Suprapubic skin (tissue), 4 donors: Measurements from ENCODE around the gene PDLIM4.

ENCODE experiments used
- EP300 ChIP-seq: sonication (generic); formaldehyde crosslinking; IDR thresholded peaks from one replicate; pipeline ENCODE4 v1.6.1; 2017; ENCODE audit warnings: antibody characterized with exemption
- POLR2A ChIP-seq, 2 donors: fragments of 450-650 bp; IDR thresholded peaks; one replicate each; pipeline ENCODE4 v1.6.1; 2017; ENCODE audit warnings: antibody characterized with exemption in 2 of 2, mild to moderate bottlenecking in 2 of 2, moderate library complexity in 2 of 2
- POLR2AphosphoS5 ChIP-seq, 3 donors: sonication (generic); formaldehyde crosslinking; IDR thresholded peaks; one replicate each; pipeline ENCODE4 v1.6.1; 2017; ENCODE audit warnings: antibody characterized with exemption in 3 of 3
- TF ChIP-seq, protein P1 (sequence below), 2 donors: fragments of 200-600 bp in 1 of 2; fragments of 450-650 bp in 1 of 2; sonication (generic) in 1 of 2; IDR thresholded peaks; one replicate each; pipeline ENCODE4 v1.5.1; 2016 to 2019; ENCODE audit warnings: antibody characterized with exemption in 2 of 2, mild to moderate bottlenecking in 1 of 2, moderate library complexity in 1 of 2

DNA sequence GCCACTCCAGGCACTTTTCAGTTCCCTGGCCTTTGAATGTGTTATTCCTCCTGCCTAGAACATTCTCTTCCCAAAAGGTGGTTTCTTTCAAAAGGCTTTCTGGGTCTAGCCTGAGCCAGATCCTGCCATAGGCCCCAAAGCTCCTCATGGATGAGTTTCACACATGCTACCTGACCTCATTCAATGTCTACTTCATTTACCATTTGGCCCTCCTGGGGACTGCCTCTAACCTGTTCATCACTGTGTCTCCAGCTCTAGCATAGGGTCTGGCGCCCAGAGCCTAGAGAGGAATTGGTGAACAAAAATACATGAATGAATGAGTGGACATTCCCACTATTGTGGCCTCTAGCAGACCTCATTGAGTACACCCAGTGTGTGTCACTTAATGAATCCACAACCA, 24.4 kb upstream of the PDLIM4 start:
- TF ChIP-seq, protein P1, sequence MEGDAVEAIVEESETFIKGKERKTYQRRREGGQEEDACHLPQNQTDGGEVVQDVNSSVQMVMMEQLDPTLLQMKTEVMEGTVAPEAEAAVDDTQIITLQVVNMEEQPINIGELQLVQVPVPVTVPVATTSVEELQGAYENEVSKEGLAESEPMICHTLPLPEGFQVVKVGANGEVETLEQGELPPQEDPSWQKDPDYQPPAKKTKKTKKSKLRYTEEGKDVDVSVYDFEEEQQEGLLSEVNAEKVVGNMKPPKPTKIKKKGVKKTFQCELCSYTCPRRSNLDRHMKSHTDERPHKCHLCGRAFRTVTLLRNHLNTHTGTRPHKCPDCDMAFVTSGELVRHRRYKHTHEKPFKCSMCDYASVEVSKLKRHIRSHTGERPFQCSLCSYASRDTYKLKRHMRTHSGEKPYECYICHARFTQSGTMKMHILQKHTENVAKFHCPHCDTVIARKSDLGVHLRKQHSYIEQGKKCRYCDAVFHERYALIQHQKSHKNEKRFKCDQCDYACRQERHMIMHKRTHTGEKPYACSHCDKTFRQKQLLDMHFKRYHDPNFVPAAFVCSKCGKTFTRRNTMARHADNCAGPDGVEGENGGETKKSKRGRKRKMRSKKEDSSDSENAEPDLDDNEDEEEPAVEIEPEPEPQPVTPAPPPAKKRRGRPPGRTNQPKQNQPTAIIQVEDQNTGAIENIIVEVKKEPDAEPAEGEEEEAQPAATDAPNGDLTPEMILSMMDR (IDR thresholded peaks at IDR 0.05), result no peak
- TF ChIP-seq EP300, result no peak
- no peak for TF ChIP-seq POLR2AphosphoS5 (IDR thresholded peaks at IDR 0.05)
- no peak for TF ChIP-seq POLR2A (IDR thresholded peaks at IDR 0.05)
